Epithelial cell of proximal tubule (primary cell): ENCODE data around the gene HDAC2. TPM values are rescaled to one million over a fixed set of nuclear protein-coding genes. Genes with fewer than 3 reads are reported as not detected.
"Not testable (repeated sequence)": the region's sequence is repeated elsewhere in the genome, so short reads cannot be mapped to it uniquely, and the experiment has no call there.

ENCODE experiments used
- DNase-seq: peaks from one replicate; pipeline ENCODE4 v3.0.0-alpha.2; 2011; ENCODE audit warnings: low read depth
- H3K4me3 ChIP-seq: 2 replicates; pipeline ENCODE4 v1.5.1; 2011; ENCODE audit warnings: low read depth, mild to moderate bottlenecking, low read length
- total RNA-seq: library from RNA; depleted of rRNA; stranded (reverse); fragments of >200 nt; gene quantifications from 2 replicates; pipeline ENCODE4 v1.2.3, GENCODE V29; 2015
- TF ChIP-seq, protein P1 (sequence below): conservative IDR thresholded peaks from 2 replicates; pipeline ENCODE4 v1.5.1; 2012; ENCODE audit warnings: low read depth, mild to moderate bottlenecking, low read length

HDAC2 gene
- total RNA-seq, result 92.0 and 95.5 TPM in 2 replicates

- peak within 1 kb of the TSS; percentile 76 for H3K4me3 ChIP-seq
- TF ChIP-seq, protein P1, sequence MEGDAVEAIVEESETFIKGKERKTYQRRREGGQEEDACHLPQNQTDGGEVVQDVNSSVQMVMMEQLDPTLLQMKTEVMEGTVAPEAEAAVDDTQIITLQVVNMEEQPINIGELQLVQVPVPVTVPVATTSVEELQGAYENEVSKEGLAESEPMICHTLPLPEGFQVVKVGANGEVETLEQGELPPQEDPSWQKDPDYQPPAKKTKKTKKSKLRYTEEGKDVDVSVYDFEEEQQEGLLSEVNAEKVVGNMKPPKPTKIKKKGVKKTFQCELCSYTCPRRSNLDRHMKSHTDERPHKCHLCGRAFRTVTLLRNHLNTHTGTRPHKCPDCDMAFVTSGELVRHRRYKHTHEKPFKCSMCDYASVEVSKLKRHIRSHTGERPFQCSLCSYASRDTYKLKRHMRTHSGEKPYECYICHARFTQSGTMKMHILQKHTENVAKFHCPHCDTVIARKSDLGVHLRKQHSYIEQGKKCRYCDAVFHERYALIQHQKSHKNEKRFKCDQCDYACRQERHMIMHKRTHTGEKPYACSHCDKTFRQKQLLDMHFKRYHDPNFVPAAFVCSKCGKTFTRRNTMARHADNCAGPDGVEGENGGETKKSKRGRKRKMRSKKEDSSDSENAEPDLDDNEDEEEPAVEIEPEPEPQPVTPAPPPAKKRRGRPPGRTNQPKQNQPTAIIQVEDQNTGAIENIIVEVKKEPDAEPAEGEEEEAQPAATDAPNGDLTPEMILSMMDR, result no peak
These were observed at the start of gene HDAC2 for GRCh38 chr6:113970805-113971676. TSS of gene HDAC2 (minus strand) at chr6:113971148. CDS start at chr6:113970908, 240 bp downstream.

DNA sequence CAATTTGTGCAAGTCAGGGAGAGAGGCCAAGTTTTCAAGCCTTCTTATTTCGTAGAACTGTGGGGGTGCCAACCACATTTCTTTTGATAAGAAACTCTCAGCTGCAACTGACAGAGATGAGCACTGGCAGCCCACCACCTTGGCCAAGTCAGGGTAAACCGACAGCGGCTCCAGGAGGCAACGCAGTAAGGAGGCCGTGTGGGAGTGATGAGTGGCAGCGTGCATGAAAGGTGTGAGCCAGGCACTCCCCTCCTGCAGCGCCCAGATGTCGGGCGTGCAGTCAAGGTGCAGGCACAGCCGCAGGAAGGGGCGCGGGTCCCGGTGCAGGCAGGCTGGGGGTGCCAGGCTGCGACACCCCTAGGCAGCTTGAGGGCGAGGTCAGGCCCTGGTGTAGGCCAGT is 49.2 kb upstream of the HDAC2 start:
- no peak for DNase-seq
- no peak overlapping the region for H3K4me3 ChIP-seq
- TF ChIP-seq, protein P1, result no peak

More at GRCh38 chr6:113970805-113971676, at the start of gene HDAC2:
- no peak for DNase-seq

- not testable (repeated sequence) for H3K4me3 ChIP-seq, DNase-seq
These were observed 46.2 kb upstream of the HDAC2 start for GRCh38 chr6:114017146-114017545.

DNA sequence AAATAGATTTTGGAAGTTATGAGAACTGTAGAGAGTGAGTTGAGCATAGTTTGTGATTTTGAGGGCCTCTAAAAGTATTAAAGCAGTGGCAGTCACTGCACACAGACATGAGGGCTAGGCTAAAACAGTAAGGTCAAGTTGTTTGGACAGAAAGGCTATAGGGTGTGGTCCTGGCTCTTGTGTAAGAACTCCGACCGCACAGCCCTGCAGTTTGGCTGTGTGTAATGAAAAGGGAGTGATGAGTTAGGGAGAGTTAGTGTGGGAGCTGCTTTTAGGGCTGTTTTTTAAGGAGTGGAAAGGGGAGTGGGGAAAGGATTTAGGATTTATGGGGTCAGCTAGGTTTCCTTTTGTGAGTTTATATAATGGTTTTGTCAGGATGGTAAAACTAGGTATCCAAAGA is 43.2 kb upstream of the HDAC2 start:
- not testable (repeated sequence) for H3K4me3 ChIP-seq, DNase-seq

- not testable (repeated sequence) for H3K4me3 ChIP-seq, DNase-seq
These were observed 40.5 kb upstream of the HDAC2 start for GRCh38 chr6:114011486-114011885.

DNA sequence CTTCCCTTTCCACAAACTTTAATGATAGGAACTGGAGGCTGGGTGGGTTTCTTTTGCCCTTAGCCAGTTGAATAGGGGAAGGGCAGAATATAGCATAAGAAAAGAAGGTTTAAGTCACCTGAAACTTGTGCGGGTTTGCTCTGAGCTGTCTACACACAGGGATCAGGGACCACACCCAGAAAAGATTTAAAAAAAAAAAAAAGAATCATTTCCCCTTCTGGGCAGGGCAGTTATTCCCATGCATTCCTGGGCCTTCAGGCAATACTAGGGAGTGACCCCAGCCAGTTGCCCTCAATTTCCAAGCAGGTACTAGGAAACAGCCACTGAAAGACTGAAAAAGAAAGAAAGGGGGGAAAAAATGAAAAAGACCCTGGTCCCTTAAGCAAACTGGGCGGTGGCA is 39.6 kb upstream of the HDAC2 start:
- DNase-seq, result no peak
- H3K4me3 ChIP-seq, result no peak overlapping the region
- TF ChIP-seq, protein P1, result no peak

GRCh38 chr6:114009192-114009591 is 38.2 kb upstream of the HDAC2 start:
- TF ChIP-seq, protein P1, result no peak
- no peak for DNase-seq
- no peak overlapping the region for H3K4me3 ChIP-seq

GRCh38 chr6:114008331-114008730 is 37.4 kb upstream of the HDAC2 start:
- no peak overlapping the region for H3K4me3 ChIP-seq
- no peak for DNase-seq
- TF ChIP-seq, protein P1, result no peak
